GM23248 (cell line): ENCODE data around the gene KCNJ10. TPM values are rescaled to one million over a fixed set of nuclear protein-coding genes. Genes with fewer than 3 reads are reported as not detected.

Experiments
- DNase-seq: peaks from one replicate; pipeline ENCODE4 v3.0.0-alpha.2; 2015
- H2AFZ ChIP-seq: fragments of 200-600 bp; sonication (generic); 2 replicates; pipeline ENCODE4 v1.6.1; 2016; ENCODE audit warnings: antibody characterized with exemption
- H3F3A ChIP-seq: fragments of 200-600 bp; sonication (generic); 2 replicates; pipeline ENCODE4 v1.6.1; 2016; ENCODE audit warnings: mild to moderate bottlenecking, antibody characterized with exemption, mixed run types; ENCODE audit not compliant: insufficient read depth
- H3K27ac ChIP-seq: fragments of 200-600 bp; sonication (generic); 2 replicates; pipeline ENCODE4 v1.5.1; 2016; ENCODE audit warnings: mild to moderate bottlenecking
- H3K27me3 ChIP-seq: fragments of 200-600 bp; sonication (generic); replicated peaks from 2 replicates; pipeline ENCODE4 v1.6.1; 2016; ENCODE audit warnings: mild to moderate bottlenecking; ENCODE audit not compliant: insufficient read depth
- H3K36me3 ChIP-seq: fragments of 200-600 bp; sonication (generic); 2 replicates; pipeline ENCODE4 v1.6.1; 2016; ENCODE audit warnings: low read depth, mild to moderate bottlenecking
- H3K4me1 ChIP-seq: fragments of 200-600 bp; sonication (generic); 2 replicates; pipeline ENCODE4 v1.6.1; 2016; ENCODE audit warnings: mild to moderate bottlenecking; ENCODE audit not compliant: insufficient read depth
- H3K4me2 ChIP-seq: fragments of 200-600 bp; sonication (generic); one replicate; pipeline ENCODE4 v1.6.1; 2016; ENCODE audit warnings: mild to moderate bottlenecking; ENCODE audit not compliant: unreplicated experiment
- H3K4me3 ChIP-seq: fragments of 200-600 bp; sonication (generic); 2 replicates; pipeline ENCODE4 v1.5.1; 2016; ENCODE audit warnings: mild to moderate bottlenecking
- H3K79me2 ChIP-seq: fragments of 200-600 bp; sonication (generic); 2 replicates; pipeline ENCODE4 v1.6.1; 2016; ENCODE audit warnings: mild to moderate bottlenecking; ENCODE audit not compliant: insufficient read depth
- H3K9ac ChIP-seq: fragments of 200-600 bp; sonication (generic); 2 replicates; pipeline ENCODE4 v1.6.1; 2016; ENCODE audit warnings: mild to moderate bottlenecking
- H3K9me2 ChIP-seq: fragments of 200-600 bp; sonication (generic); 2 replicates; pipeline ENCODE4 v1.6.1; 2016; ENCODE audit warnings: mixed run types, mild to moderate bottlenecking, moderate library complexity; ENCODE audit not compliant: insufficient read depth
- H3K9me3 ChIP-seq: fragments of 200-600 bp; sonication (generic); one replicate; pipeline ENCODE4 v1.6.1; 2017; ENCODE audit warnings: low read depth
- H4K20me1 ChIP-seq: fragments of 200-600 bp; sonication (generic); 2 replicates; pipeline ENCODE4 v1.6.0; 2016; ENCODE audit not compliant: insufficient read depth
- EZH2 ChIP-seq: fragments of 200-600 bp; sonication (generic); IDR thresholded peaks from 2 replicates; pipeline ENCODE4 v1.6.1; 2018; ENCODE audit warnings: antibody characterized with exemption, mild to moderate bottlenecking; ENCODE audit not compliant: insufficient read depth, poor library complexity, severe bottlenecking
- EZH2phosphoT487 ChIP-seq: fragments of 200-600 bp; sonication (generic); IDR thresholded peaks from 2 replicates; pipeline ENCODE4 v1.6.1; 2018; ENCODE audit warnings: antibody characterized with exemption, moderate library complexity, mild to moderate bottlenecking, low read depth; ENCODE audit not compliant: insufficient read depth
- WGBS, 2 experiments: methylation state at CpG; one replicate each; pipeline ENCODE4 v1.1.6; 2015 to 2017; ENCODE audit warnings: low lambda C conversion rate in 2 of 2, low coverage in 1 of 2; ENCODE audit errors: missing lambda C conversion rate in 2 of 2; 5-methylcytosine and 5-hydroxymethylcytosine counted together
- in situ Hi-C: fragments of 300-500 bp; cut with MboI; formaldehyde crosslinking; loops from 2 replicates; pipeline ENCODE4 v1.15.0; 2020
- polyA plus RNA-seq: library from polyadenylated mRNA; unstranded; fragments of >200 nt; fragmentation: Nextera tagmentation; extraction: Ambion mirVana; gene quantifications from 2 replicates; pipeline ENCODE4 v1.2.1, GENCODE V29; 2016
- total RNA-seq: library from RNA; depleted of rRNA; stranded (reverse); fragments of >200 nt; shearing (Covaris generic); gene quantifications from 2 replicates; pipeline ENCODE4 v1.2.3, GENCODE V29; 2014

Gene KCNJ10
- total and polyA plus RNA-seq, 2 experiments from 2014 or later, result not detected

- Histone ChIP-seq H3K9me3 (no peaks in the 10 kb centered on the region), H3K9me2 (no peaks in the 10 kb centered on the region), H4K20me1 (no peaks in the 10 kb centered on the region; the same call in 1 of the 2 replicates), H3K4me1 (no peaks in the 10 kb centered on the region), H3K4me3 (no peak overlapping the region), H3F3A (no peaks in the 10 kb centered on the region), H3K27ac (no peak overlapping the region), H3K4me2 (no peak overlapping the region), H3K27me3 (no peaks in the 10 kb centered on the region), H3K79me2 (no peaks in the 10 kb centered on the region), H3K9ac (no peak overlapping the region), H2AFZ (no peak overlapping the region), H3K36me3 (peaks cover 38% of the 10 kb centered on the region; the same call in 1 of the 2 replicates)
- TF ChIP-seq EZH2phosphoT487 (no peak), EZH2 (no peak)
- WGBS, 2 experiments, result 84% methylated on average over 6 of the region's 6 CpGs
- in situ Hi-C loops, result no loop called here
- peak; percentile 22 for DNase-seq
These were observed 92.4 kb downstream of the KCNJ10 start for GRCh38 chr1:159977364-159978106.

GRCh38 chr1:159974350-159974965 lies 95.5 kb downstream of the KCNJ10 start:
- Histone ChIP-seq H3K9me3 (no peaks in the 10 kb centered on the region), H3K4me2 (no peak overlapping the region), H3F3A (no peaks in the 10 kb centered on the region), H2AFZ (no peak overlapping the region), H3K27me3 (no peaks in the 10 kb centered on the region), H4K20me1 (peaks cover 3% of the 10 kb centered on the region; the same call in 1 of the 2 replicates), H3K4me3 (no peak overlapping the region), H3K79me2 (peaks cover 20% of the 10 kb centered on the region), H3K9me2 (no peaks in the 10 kb centered on the region), H3K36me3 (peaks cover 25% of the 10 kb centered on the region; the same call in 1 of the 2 replicates), H3K27ac (no peak overlapping the region), H3K9ac (no peak overlapping the region), H3K4me1 (no peaks in the 10 kb centered on the region)
- 70 to 79% methylated on average over 7 of the region's 7 CpGs for WGBS, 2 experiments
- no peak for DNase-seq
- in situ Hi-C loops, result no loop called here
- no peak for TF ChIP-seq EZH2
- no peak for TF ChIP-seq EZH2phosphoT487

GRCh38 chr1:159973350-159973940 lies 96.5 kb downstream of the KCNJ10 start:
- no peak overlapping the region for H3K4me3 ChIP-seq
- no peaks in the 10 kb centered on the region for H3K27me3 ChIP-seq
- no peak overlapping the region for H2AFZ ChIP-seq
- peaks cover 15% of the 10 kb centered on the region; the same call in 1 of the 2 replicates for H3K36me3 ChIP-seq
- 46 to 66% methylated on average over 6 of the region's 6 CpGs for WGBS, 2 experiments
- H3K4me2 ChIP-seq, result no peak overlapping the region
- H3K9me3 ChIP-seq, result no peaks in the 10 kb centered on the region
- no peak overlapping the region for H3K9ac ChIP-seq
- no peaks in the 10 kb centered on the region; the same call in 1 of the 2 replicates for H3K4me1 ChIP-seq
- peaks cover 30% of the 10 kb centered on the region for H3K79me2 ChIP-seq
- H3F3A ChIP-seq, result no peaks in the 10 kb centered on the region
- in situ Hi-C loops, result no loop called here
- H3K9me2 ChIP-seq, result no peaks in the 10 kb centered on the region
- TF ChIP-seq EZH2phosphoT487 (no peak), EZH2 (no peak)
- DNase-seq, result no peak
- H4K20me1 ChIP-seq, result peaks cover 5% of the 10 kb centered on the region; the same call in 1 of the 2 replicates
- H3K27ac ChIP-seq, result no peak overlapping the region

GRCh38 chr1:159972443-159973205 lies 97.3 kb downstream of the KCNJ10 start:
- Histone ChIP-seq H3K27me3 (no peaks in the 10 kb centered on the region), H3K4me1 (peaks cover 6% of the 10 kb centered on the region; the same call in 1 of the 2 replicates), H3K36me3 (peaks cover 9% of the 10 kb centered on the region; the same call in 1 of the 2 replicates), H3K4me3 (no peak overlapping the region), H4K20me1 (peaks cover 5% of the 10 kb centered on the region; the same call in 1 of the 2 replicates), H3K9me3 (no peaks in the 10 kb centered on the region), H3K9me2 (no peaks in the 10 kb centered on the region), H3F3A (no peaks in the 10 kb centered on the region), H2AFZ (no peak overlapping the region), H3K27ac (no peak overlapping the region), H3K79me2 (peaks cover 38% of the 10 kb centered on the region), H3K9ac (no peak overlapping the region), H3K4me2 (no peak overlapping the region)
- TF ChIP-seq EZH2phosphoT487 (no peak), EZH2 (no peak)
- WGBS, 2 experiments, result 79 to 86% methylated on average over 8 of the region's 8 CpGs
- no peak for DNase-seq
- in situ Hi-C loops, result no loop called here
